AML-193 (cell line): ENCODE data around the gene ARHGEF19.
"Not testable (repeated sequence)": the region's sequence is repeated elsewhere in the genome, so short reads cannot be mapped to it uniquely, and the experiment has no call there.

Source experiments
- DNase-seq, 2 experiments: peaks; one replicate each; lab custom pipeline; 2025; lab: John Stamatoyannopoulos, UW

Gene ARHGEF19

DNA sequence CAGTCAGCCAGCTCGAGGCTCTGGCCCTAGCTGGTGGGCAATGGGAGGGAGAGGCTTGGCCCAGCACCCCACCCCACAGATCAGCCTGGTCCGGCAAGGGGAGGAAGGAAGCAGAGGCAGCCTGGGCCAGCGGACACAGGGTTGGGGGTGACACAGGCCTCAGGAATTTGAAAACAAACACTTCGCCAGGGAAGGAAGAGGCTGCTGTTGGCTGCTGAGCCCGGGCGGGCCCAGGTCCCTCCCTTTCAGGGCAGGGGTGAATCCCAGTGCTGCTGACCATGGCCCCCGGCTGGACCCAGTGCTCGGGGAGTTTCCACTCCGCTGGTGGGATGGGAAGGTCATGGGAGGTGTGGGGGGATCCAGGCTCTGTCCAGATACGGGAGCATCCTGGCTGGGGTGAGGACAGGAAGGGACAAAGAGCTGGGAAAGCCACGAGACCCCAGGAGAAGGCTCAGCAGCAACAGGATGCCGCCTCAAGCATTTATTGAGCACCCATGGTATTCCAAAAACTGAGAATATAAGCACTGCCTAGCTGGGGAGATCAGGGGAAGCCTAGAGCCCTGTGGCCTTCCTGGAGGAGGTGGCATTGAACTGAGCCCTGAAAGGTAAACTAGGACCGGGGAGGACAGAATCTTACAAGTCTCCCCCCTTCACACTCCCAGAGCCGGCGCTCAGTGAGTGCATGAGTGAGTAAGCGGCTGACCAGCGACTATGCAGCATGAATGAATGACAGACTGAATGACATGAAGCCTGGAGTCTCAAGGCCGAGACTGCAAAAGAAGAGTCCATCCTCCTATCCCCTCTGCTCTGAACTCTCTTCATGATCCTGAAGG lies 30.3 kb downstream of the ARHGEF19 start:
- DNase-seq = no peak

DNA sequence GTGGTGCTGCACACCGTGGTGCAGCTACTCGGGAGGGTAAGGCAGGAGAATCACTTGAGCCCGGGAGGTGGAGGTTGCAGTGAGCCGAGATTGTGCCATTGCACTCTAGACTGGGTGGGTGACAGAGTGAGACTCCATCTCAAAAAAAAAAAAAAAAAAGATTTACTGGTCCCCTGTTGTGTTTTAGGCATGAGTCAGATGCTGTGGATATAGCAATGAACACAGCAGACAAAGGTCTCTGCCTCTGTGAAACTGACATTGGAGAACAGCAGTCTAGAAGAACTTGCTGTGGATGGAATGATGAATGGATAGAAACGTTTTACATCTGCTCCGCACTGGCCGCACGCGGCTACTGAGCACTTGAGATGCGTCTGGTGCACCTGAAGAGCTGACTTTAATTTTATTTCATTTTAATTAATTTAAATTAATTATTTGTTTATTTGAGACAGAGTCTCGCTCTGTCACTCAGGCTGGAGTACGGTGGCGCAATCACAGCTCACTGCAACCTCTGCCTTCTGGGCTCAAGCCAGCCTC lies 32.1 kb downstream of the ARHGEF19 start:
- no peak for DNase-seq

DNA sequence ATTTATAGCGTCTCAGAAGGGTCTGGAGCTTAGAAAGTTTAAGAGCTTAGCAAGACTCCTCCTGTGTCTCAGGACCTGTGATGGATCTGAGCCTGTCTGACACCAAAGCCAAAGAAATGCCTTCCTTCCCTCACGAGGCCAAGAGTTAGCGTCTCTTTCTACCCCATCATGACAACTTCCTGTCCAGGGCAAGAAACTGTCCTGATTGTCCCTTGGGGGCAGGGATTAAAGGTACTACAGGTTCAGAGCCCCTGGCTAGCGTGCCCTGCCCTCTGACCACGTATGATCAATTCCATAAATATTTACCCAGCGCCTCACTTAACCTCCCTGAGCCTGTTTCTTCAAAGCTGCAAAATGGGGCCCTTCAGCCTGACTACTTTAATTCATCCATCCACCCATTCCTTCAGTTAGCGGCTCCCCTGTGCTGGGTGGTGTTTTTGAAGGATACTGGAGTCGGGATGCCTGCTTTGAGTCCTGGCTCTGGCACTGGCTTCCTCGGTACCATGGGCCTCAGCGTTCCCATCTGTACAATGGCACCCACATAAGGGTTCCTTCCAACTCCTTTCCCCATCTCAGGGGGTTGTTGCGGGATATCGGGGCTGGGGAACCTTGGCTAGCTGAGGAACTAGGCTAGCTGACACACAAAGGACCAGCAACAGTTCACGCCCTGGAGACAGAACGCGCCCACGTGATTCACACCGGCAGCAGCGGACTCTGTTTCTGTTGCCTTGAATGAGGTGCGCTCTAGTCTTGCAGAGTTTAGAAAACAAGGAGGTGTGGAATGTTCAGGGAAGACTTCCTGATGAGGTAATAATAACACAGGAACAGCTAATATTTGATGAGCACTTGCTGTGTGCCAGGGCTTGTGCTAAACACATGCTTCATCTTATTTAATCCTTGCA lies 33.6 kb downstream of the ARHGEF19 start:
- no peak for DNase-seq

DNA sequence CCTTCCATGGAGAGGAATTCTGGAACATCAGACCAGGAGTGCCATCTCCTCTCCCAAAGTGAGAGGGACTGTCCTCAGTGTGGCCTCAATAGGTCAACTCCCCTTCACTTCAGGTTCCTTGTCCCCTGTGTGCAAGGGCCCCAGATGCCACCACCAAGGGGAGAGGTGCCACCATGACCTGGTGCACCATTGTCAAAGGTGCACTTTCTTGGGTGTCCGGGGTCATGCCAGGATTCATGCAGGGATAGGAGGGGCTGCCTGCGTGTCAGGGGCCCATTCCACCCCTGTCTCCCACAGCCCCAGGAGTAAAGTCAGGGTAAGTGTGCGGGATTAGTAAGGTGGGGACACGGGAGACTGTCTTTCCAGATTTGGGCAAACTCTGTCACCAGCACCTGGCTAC lies 35.1 kb downstream of the ARHGEF19 start:
- DNase-seq = no peak

DNA sequence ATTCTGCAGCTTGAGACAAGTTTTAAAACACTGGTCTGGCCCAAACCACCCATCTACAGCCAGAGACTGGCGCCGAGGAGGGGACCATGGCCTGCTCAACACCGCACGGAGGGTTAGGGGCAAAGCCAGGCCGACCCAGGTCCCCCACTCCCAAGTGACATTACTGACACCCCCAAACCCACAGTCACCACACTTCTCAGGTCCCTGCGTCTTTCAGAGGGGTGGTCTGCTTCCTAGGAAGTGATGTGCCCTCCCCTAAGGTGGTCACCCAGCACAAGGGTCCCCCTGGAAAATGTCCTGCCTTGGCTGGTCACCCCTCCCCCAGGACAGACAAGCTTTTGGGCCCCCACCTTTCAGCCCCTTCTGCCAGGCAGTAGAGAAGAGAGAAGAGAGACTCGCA lies 35.8 kb downstream of the ARHGEF19 start:
- no peak for DNase-seq

DNA sequence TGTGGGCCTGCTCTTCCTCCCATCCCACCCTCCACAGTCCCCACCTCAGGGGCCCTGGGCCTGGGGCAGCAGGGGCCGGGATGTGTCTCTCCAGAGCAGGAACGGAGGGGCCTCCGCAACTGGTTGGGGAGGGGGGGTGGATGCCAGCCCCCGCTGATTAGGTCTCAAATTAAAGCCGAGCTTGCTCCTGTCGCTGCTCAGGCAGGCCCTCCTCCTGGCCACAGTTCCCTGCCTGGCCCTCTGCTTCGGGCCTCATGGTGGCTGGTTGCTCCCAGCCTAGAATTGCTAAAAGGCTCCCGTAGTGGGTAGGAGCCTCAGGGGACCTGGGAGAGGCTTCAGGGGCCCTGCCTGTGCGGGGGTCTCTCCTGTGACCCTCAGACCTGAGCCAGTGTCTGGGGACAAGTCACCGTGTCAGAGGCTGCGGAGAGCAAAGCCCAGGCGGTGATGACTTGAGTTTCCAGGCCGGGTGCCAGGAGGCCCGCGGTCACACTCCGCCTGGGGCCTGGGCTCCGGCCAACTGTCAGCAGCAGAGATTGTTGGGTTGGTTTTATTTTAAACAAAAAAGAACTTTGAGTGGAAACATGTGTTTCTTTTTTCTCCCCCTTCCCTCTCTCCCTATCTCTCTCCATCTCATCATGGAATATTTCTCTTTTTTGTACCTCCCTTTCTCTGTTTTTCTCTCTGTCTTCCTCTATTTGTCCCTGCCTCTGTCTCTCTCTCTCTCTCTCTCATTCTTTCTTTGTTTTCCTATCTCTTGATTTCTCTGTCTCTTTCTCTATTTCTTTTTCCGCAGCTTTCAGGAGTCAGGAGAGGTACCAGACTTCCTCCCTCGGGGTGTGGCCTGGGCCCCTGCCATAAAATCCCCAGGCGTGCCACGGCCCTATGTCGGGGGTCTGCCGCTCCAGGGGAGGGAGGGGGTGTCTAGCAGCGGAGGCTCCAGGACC lies 36.6 kb downstream of the ARHGEF19 start:
- no peak for DNase-seq

DNA sequence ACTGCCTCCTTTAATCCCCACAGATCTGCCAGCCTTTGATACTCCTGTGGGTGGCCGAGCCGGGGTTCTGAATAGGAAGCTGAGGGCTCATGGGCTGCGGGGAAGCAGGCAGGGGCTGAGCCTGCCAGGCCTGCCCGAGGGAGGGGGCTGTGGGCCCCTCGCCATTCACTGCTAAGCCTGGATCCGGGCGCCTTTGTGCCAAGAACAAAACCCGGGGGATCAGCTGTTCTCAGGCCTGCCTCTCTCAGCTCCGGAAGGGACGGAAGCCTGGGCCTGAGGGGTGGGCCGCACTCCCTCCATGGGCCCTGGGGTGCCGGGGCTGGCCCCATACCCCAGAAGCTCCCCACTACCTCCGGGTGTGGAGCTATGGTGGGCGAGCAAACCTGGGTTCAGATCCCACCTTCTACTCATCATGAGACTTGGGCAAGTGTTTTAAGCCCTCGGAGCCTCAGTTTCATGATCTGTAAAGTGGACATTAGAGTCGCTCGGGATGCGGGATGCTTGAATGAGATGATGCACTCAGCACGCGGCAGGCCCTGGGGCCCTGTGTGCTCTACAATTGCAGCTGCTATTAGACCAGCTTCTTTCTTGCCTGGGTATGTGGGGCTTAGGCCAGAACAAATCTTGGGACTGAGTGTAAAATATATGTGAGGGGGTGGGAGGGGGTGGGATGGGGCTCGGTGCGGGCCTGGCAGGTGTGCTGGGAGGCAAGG lies 37.4 kb downstream of the ARHGEF19 start:
- DNase-seq = no peak

DNA sequence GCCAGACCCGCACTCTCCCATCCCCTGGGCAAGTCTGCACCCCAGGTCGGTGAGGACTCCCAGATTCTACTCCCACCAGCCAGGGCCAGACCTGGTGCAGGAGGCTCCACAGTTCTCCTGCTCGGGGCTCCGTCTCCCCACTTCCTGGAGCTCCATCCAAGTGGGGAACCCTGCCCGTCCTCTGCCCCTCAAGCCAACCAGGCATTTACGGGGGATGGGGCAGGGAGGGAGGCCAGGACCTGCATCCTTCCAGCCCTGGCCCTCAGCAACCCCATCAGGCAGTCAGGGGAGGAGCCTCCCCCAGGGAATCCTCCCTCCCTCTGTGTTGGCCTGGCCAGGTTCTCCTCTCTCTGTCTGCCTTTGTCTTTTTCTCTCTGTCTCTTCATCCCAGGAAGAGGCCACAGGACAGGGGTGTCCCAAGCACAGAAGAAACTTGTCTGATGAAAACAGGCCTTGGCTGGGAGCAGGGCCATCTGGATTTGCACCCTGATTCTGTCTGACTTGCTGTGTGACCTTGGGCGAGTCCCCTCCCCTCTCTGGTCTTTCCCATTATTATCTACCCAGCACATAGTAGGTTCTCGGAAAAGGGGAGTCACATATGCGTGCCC lies 38.1 kb downstream of the ARHGEF19 start:
- no peak for DNase-seq

DNA sequence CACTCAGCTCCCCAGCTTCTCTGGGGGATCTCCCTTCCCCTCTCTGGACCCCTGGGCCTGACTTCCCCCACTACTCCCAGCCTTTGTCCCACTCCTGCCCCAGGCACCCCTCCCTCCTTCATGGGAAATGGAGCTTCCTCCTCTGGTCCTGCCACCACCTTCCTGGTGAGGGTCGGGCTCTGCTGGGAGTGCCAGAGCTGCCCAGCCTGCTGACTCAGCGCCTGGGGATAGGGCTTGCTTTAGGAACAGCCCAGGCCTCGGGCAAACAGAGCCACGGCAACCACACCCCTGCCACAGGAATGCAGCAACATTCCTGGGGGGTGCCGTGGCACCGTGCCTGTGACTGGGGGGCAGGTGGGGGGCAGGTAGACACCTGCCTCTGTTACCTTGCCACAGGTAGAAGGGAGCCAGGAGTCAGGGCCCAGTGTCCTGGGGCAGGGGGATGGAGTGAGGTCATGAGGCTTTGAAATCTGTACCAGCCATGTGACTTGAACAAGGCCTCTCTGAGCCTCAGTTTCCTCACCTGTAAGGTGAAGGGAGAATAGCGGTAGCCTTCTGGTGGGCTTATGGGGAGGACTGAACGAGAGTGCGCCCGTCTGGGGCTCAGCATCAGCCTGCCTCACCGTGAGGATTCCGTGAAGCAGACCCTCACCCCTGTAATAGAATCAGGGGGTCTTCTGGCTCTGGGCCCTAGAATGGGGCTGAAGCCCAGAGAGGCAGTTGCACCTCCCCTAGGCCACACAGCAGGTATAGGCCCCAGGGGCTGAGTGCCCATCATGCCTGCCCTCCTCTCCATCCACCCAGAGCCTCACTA lies 38.8 kb downstream of the ARHGEF19 start:
- no peak for DNase-seq

DNA sequence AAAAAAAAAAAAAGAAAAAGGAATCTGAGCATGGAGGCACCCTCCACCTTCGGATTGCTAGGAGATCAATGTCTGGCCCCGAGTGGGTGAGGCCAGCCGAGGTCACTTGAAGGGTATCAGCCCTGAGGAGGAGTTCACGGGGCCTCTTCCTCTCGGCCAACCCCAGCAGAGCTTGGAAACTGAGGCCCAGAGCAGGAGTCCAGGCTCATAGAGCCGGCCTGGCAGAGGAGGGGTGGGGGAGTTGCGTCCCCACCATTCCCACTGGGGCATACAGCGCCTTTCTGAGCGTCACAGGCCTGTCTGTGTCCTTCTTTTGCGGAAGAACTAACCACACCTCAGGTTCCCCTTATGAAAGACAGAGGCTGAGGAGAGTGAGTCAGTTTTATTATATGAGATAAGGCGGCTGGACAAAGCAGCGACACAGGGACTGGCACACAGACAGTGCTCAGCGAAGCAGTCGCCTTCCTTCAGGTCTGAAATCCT lies 39.4 kb downstream of the ARHGEF19 start:
- peak; percentile 65 to 73 for DNase-seq

DNA sequence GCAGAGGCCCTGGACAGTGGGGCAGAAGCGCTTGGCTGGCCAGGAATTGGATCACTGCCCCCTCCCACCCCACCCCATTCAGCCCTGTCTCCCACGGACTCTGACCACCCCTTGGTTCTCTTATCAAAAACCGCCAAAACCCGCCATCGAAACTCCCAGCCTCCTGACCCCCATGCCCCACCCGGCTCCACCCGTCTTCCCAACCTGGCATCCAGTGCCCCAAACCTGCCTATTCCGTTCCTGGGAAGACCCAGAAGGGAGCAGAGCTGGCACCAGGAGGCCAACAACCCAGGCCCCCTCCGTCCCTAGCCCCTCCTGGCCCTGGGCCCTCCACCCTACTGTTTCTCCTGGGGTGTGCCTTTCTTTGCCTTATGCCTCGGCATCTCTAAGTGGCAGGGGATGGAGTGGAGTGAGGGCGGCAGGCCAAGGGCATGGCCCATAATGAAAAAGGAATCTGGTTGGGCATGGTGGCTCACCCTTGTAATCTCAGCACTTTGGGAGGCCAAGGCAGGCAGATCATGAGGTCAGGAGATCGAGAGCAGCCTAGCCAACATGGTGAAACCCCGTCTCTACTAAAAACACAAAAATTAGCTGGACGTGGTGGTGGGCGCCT lies 40.1 kb downstream of the ARHGEF19 start:
- DNase-seq = no peak

DNA sequence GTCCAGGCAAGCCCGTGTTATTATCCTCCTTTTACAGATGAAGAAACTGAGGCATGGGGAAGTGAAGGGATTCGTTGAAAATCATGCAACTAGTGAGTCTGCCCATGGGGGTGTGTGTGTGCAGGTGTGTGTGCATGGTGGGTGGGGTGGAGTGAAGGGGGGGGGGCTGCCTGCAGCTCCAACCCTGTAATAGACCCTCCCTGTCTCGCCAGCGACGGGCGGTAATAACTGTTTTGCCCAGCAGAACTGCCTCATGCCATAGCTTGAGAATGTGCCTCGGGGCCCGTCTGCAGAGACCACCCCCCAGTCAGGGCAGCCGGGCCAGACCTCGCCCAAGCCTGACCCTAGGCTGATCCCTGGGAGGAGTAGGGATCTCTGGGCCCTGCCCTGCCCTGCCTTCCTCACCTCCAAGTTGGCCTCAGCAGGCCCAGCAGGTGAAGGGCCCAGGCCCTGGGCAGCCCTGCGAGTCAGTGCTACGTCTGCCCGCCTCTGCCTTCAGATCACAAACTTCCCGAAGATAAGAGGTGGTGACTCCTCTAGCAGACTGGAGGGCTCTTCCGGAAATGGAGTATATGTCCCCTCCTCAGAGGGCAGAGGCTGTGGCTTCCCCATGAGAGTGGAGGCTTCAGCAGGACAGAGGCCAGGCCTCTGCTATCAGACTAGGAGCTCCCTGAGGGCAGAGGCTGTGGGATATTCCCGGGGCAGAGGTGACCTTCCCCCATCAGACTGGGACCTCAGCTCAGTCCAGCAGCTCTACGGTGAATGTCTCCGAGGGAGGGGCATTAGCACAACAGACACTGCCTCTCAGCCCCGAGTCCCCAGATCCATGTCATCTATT lies 40.9 kb downstream of the ARHGEF19 start:
- DNase-seq = no peak

DNA sequence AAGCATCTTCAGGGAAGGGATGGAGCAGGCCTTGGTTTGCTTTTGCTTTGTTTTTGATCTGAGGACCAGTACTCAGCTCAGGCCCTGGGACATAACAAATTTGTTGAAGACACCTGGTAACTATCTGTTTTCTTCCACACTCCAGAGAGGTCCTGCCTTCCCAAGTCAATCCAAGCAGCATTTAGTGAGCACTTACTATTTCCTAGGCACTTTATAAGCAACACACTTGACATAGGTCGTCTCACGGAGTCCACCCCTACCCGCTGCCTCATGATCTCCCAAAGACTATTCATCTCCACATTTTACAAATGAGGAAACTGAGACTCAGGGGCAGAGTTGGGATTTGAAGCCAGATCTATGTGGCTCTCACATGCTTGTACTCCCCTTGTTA lies 42.2 kb downstream of the ARHGEF19 start:
- DNase-seq = no peak

DNA sequence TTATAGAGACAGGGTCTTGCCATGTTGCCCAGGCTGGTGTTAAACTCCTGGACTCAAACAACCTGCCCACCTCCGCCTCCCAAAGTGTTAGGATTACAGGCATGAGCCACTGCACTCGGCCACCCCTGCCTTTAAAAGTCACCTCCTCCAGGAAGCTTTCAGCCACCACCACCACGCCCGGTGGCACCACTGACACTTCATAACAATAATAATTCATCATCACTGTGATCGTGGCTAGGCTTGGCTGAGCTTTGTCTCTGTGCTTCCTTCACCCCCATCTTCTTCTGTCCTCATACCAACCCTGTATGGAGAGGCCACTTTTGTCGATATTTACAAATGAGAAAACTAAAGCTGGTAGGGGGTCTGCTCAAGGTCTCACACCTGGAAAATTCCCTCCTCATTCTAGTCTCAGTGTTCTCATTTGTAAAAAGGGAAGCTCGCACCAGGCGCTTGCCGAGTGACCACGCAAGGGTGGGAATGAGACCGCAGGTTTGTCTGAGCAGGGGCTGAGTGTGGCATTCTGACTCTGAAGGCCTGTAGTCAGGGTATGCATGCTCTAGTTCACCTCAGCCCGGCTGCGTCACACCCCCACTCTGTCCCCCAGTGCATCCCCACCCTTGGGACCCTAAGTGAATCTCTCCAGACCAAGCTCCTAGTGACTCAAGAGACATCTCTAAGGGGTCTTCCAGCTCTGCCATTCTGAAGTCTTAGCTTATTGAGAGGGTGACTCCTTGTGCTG lies 43.7 kb downstream of the ARHGEF19 start:
- no peak for DNase-seq

DNA sequence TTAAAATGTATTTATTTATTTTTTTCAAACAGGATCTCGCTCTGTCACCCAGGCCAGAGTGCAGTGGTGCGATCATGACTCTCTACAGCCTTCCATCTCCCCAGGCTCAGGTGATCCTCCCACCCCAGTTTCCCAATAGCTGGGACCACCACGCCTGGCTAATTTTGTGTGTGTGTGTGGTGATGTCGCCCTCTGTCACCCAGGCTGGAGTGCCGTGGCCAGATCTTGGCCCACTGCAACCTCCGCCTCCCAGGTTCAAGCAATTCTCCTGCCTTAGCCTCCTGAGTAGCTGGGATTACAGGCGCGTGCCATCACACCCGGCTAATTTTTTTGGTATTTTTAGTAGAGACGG lies 44.3 kb downstream of the ARHGEF19 start:
- not testable (repeated sequence) for DNase-seq

DNA sequence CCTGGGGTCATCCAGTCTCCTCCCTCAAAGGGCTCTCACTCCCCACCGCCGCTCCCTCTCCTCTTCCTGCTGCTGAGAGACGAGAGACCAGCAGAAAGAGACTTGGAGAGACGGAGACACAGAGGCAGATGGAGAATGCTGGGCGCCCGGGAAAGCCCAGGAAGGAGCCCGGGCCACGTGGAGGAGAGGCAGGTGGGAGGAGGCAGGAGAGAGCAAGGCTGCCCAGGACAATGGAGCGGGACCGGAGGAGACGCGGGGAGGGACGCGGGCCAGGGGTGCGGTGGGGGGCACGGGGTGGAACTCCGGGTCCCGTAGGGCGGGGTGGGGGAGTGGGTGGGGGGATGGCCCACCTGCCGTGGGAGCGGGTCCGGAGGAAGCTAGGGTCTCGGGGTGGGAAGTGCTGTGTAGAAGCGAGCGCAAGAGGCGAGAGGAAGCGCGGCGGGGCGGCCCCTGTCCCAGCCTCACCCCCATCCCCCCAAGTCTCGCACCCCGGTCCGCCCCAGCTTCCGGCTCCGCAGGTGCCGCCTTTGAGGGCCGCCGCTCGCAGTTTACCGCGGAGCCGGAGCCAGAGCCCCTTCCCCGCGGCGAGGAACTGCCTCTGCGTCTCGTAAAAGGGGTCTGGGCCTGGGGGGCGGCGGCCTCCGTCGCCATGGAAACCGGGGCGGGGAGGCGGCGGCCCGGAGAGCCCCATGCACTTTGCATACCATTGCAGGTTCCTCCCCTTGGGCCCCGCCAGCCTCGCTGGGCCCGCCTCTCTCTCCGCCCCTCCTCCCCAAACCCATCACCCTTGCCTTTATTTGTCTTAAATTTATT lies 44.9 kb downstream of the ARHGEF19 start:
- DNase-seq = no peak

DNA sequence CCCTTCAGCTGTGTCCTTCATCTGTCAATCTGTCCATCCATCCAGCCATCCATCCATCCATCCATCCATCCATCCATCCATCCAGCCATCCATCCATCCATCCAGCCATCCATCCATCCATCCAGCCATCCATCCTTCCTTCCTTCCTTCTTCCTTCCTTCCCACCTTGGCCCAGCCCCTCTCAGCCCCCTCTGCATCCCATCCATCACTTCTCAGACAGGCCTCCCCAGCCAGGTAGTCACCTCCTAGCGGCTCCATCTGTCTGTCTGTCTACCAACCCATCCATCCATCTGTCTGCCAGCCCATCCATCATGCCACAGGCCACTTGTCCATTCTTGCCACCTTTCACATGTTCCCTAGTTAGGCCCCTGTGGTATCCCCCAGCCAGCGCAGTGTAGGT lies 46.3 kb downstream of the ARHGEF19 start:
- no peak for DNase-seq
